ENCODE measurements around the gene HSPA12B.

GRCh38 chr20:3778976-3779375, 46.5 kb downstream of the HSPA12B start:
- no peak for TF ChIP-seq EGR1 (IDR thresholded peaks at IDR 0.05)
- no peak for TF ChIP-seq EP300 (IDR thresholded peaks at IDR 0.05; ENCODE audit: borderline replicate concordance)
- TF ChIP-seq, protein P1, sequence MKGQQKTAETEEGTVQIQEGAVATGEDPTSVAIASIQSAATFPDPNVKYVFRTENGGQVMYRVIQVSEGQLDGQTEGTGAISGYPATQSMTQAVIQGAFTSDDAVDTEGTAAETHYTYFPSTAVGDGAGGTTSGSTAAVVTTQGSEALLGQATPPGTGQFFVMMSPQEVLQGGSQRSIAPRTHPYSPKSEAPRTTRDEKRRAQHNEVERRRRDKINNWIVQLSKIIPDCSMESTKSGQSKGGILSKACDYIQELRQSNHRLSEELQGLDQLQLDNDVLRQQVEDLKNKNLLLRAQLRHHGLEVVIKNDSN (IDR thresholded peaks at IDR 0.05): no peak
- no peak for TF ChIP-seq FOXM1 (IDR thresholded peaks at IDR 0.05; ENCODE audit: borderline replicate concordance, low read depth)
- TF ChIP-seq, protein P2, sequence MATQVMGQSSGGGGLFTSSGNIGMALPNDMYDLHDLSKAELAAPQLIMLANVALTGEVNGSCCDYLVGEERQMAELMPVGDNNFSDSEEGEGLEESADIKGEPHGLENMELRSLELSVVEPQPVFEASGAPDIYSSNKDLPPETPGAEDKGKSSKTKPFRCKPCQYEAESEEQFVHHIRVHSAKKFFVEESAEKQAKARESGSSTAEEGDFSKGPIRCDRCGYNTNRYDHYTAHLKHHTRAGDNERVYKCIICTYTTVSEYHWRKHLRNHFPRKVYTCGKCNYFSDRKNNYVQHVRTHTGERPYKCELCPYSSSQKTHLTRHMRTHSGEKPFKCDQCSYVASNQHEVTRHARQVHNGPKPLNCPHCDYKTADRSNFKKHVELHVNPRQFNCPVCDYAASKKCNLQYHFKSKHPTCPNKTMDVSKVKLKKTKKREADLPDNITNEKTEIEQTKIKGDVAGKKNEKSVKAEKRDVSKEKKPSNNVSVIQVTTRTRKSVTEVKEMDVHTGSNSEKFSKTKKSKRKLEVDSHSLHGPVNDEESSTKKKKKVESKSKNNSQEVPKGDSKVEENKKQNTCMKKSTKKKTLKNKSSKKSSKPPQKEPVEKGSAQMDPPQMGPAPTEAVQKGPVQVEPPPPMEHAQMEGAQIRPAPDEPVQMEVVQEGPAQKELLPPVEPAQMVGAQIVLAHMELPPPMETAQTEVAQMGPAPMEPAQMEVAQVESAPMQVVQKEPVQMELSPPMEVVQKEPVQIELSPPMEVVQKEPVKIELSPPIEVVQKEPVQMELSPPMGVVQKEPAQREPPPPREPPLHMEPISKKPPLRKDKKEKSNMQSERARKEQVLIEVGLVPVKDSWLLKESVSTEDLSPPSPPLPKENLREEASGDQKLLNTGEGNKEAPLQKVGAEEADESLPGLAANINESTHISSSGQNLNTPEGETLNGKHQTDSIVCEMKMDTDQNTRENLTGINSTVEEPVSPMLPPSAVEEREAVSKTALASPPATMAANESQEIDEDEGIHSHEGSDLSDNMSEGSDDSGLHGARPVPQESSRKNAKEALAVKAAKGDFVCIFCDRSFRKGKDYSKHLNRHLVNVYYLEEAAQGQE (IDR thresholded peaks at IDR 0.05; ENCODE audit: low read depth): no peak
- TF ChIP-seq TAF1 (IDR thresholded peaks at IDR 0.05; ENCODE audit: low read depth): no peak
- no peak for TF ChIP-seq MAX (IDR thresholded peaks at IDR 0.05)
- no peak for TF ChIP-seq NFIC (IDR thresholded peaks at IDR 0.05)
- no peak for TF ChIP-seq CEBPB (IDR thresholded peaks at IDR 0.05)
- no peak for TF ChIP-seq CREB1 (IDR thresholded peaks at IDR 0.05; ENCODE audit: low read depth)
- TF ChIP-seq TCF12 (IDR thresholded peaks at IDR 0.05; ENCODE audit: low read depth): no peak
- TF ChIP-seq RAD21 (IDR thresholded peaks at IDR 0.05; ENCODE audit: low read depth): no peak
- TF ChIP-seq TEAD4 (IDR thresholded peaks at IDR 0.05): no peak
- TF ChIP-seq YY1 (IDR thresholded peaks at IDR 0.05; ENCODE audit: low read depth): no peak
